Hematopoietic multipotent progenitor cell treated with erythropoietin and hydrocortisone succinate and interleukin-3 and kit ligand, for 6 days (in vitro differentiated cells): ENCODE results near the gene MKRN2OS.
"Not testable (repeated sequence)": the region's sequence is repeated elsewhere in the genome, so short reads cannot be mapped to it uniquely, and the experiment has no call there.

Experiments used
- DNase-seq: peaks from one replicate; pipeline ENCODE4 v3.0.0-alpha.2; 2015

The MKRN2OS gene

DNA sequence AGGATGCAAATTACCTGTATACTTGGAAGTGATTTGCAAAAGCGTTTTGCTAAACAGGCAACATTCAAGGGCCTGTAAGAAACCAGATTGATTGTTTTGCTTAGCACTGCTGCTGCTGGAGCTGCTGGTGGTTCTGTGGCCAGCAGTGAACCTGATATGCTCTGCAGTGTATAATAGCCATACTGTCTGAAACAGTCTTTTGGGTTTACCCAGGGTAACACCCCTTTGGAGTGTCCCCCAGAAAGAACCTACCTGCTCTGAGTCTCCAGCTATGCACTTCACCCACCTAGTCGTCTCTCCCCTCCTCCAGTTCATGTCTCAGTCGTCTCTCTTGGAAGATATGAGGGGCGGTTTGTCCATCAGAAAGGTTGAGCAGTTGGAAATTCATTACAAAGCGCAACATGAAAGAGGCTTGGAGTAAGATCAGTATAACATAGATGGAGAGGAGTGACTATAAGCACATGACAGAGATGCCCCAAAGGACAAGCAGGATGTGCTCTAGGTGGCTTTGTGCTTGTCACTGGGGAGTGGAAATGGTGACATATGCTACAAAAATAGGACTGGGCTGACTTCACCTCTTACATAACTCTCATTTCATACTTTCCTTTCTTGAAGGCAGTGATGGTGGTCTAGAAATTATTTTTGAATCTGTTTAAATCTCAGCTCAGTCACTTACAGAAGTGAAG lies 15.3 kb upstream of the MKRN2OS start:
- DNase-seq, result no peak

GRCh38 chr3:12559520-12559919 lies 14.2 kb upstream of the MKRN2OS start:
- DNase-seq, result no peak

DNA sequence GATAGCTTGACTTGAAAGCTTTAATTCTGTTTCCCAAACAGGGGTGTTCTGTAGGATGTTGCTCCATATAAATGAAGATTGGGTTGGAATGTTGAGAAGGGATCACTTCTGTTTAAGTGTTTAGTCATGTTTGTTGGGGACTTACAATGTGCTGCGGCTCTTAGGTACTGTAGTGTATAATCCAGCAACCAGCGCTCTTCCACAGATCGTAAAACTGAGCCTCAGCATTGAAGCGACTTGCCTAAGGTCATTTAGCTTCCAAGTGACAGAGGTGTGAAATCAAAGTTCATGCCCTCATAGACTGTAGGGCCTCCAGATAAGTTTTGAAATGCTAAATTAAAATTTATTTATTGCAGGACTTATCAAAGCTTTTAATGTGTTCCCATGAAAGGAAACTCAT lies 13.4 kb upstream of the MKRN2OS start:
- DNase-seq, result no peak

DNA sequence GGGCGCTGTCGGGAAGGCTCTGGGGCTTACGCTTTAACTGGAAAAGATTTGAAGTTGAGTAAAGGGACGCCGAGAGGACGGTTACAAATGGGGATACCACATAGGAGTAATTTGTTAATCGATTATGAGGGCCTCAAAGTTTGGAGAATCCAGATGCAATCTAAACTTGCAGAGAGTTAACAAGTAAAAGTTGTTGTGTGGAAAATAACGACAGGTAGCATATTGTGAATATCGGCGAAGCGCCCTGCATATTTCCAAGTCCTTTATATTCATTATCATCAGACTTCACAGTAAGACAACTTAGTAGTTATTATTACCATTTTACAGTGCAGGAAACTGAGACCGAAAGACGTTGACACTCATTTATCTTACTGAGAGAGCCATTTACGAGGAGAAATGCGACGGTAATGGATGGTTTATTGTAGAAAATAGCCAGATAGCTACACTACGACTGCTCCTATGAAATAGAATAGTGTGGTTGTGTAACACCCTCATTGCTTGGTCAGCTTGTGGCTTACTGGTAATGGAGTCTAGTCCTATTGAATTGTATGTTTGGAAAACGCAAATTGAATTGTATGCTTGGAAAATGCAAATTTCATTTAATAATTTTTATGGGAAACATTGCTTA lies 12.3 kb upstream of the MKRN2OS start:
- DNase-seq, result peak; percentile 69

- peak; percentile 88 for DNase-seq
Observed at GRCh38 chr3:12556690-12557472, 11.6 kb upstream of the MKRN2OS start, which contains the start of gene MKRN2. Gene MKRN2, plus strand, starts transcription at chr3:12557087. Its CDS starts 64 bp downstream, at chr3:12557151.

GRCh38 chr3:12556314-12556689 lies 11.0 kb upstream of the MKRN2OS start:
- DNase-seq, result no peak

- DNase-seq, result peak; percentile 59
Observed at GRCh38 chr3:12553921-12554391, 8.7 kb upstream of the MKRN2OS start.

- no peak for DNase-seq
Observed at GRCh38 chr3:12549971-12550760, 4.9 kb upstream of the MKRN2OS start.

- DNase-seq, result no peak
Observed at GRCh38 chr3:12544652-12545472, 437 bp downstream of the MKRN2OS start.

DNA sequence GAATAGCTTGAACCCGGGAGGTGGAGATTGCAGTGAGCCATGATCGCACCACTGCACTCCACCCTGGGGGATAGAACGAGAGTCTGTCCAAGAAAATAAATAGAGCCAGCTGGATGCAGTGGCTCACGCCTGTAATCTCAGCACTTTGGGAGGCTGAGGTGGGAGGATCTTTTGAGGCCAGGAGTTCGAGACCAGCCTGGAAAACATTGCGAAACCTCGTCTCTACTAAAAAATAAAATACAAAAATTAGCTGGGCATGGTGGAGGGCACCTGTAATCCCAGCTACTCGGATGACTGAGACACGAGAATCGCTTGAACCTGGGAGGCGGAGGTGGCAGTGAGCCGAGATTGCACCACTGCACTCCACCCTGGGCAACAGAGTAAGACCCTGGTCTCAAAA lies 1.8 kb downstream of the MKRN2OS start:
- DNase-seq, result not testable (repeated sequence)

GRCh38 chr3:12541625-12542024 lies 3.7 kb downstream of the MKRN2OS start:
- DNase-seq, result no peak

- no peak for DNase-seq
Observed at GRCh38 chr3:12536423-12536822, 8.9 kb downstream of the MKRN2OS start.

DNA sequence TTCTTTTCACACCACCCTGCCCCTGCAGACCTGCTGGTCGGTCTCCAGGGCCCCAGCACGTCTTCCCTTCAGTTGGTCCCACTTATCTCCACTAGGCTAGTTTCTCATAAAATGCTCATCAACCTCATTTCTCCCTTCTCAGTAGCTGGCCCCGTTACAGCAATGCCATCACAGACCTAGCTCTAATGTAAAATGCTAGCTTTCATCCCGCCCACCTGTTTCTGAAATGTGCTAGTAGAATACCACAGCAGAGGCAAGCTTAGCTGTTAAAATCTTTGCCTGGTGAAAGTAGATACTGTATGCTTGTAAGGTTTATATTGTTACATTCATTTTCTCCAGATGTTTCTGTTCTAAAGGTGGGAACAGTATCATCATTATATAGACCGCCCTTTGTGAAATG lies 13.1 kb downstream of the MKRN2OS start:
- DNase-seq, result no peak

- DNase-seq, result no peak
Observed at GRCh38 chr3:12527757-12528143, 17.5 kb downstream of the MKRN2OS start.

DNA sequence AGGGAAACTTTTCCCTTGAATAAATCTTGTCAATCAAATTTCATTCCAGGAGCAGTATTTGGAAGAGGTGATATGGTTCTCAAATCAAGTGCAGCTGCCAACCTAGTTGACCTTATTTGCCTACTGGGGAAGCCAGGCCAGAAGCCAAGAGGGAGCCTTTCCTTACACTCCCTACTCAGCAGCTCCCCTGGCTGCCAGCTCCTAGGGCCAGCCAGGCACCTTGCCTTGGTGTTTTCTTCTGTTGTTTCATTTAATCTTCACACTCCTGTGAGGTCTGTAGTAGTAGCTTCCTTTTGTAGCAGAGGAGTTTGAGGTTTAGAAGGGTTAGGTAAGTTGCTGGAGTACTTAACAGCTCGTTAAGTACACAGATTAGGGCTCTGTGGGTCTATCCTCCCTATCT lies 22.6 kb downstream of the MKRN2OS start:
- DNase-seq, result no peak

DNA sequence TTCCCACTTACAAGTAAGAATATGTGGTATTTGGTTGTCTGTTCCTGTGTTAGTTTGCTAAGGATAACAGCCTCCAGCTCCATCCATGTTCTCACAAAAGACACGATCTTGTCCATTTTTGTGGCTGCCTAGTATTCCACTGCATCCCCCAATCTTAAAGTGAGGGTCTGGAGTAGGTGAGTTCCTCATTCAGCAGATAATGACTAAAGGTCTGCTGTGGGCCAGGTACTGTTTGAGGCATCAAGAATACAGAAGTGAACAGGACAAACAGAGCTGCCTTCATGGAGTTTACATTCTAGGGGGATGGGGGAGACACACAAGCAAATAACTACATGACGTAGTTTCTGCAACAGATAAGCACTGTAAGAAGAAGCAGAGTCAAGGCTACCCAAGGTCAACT lies 24.3 kb downstream of the MKRN2OS start:
- DNase-seq, result no peak

- DNase-seq, result no peak
Observed at GRCh38 chr3:12518261-12519028, 26.9 kb downstream of the MKRN2OS start.

DNA sequence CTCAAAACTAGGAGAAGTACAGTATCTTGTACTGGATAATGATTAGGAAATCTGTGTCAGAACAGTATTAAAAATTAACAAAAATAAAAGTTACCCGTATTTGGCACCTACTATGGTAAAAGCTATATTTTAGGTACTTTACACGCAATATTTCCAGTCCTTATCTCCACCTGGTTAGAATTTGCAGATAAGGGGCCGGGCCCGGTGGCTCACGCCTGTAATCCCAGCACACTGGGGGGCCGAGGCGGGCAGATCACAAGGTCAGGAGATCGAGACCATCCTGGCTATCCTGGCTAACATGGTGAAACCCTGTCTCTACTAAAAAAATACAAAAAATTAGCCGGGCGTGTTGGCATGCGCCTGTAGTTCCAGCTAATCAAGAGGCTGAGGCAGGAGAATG lies 28.4 kb downstream of the MKRN2OS start:
- no peak for DNase-seq

DNA sequence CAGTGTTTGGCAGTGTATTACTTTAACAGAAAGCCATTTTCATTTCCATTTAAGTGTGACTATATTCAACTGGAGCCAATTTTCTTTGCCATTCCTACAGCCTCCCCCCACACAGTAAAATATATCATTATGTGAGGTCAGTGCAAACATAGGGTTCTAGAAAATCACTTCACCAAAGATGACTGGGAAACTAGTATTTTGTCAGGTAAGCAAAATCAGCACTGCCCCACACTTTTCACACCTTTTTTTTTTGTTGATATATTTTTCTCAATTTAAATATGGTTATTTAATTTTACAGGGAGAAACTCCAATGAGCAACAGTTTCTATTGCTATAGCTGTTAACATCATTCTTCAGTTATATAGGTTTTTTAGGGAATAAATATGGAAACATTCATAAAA lies 29.7 kb downstream of the MKRN2OS start:
- no peak for DNase-seq

DNA sequence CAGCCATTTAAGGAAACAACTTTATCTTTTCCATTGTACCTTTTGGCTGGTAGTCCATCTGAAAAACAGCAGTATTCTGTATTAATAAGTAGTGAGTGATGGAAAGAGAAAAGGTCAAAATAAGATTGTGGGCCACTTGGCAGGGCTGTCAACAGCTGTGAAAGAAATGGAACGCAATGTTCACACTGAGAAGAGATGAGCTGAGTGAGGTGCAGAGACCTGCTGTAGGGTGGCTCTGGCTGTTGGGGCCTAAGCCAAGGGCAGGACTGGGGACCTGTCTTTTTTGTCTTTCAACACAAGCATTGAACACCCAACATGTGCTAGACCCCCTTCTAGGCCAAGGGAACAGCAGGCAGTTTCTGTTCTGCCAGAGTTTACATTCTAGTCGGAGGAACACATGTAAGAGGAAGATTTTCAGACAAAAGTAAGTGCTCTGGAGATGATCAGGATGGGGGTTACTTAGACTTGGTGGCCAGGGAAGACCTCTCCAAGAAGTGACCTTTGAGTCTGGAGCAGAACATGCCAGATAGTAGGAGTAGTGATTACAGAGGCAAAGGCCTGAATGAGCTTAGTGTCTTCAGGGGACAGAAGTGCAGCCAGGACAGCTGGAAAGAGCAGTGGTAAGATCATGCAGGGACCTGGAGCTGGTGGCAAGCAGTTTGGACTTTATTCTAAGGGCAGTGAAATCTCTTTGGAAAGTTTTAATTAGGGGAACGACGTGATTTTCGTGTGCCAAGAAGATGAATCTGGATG lies 31.4 kb downstream of the MKRN2OS start:
- no peak for DNase-seq
